HepG2 (cell line): ENCODE measurements around the gene DSCAML1. TPM values are rescaled to one million over a fixed set of nuclear protein-coding genes. Genes with fewer than 3 reads are reported as not detected.

Experiments
- ATAC-seq: fragments of 200-7000 bp; cut with Tn5 transposase; 3 replicates; pipeline ENCODE4 v1.9.1; 2020; ENCODE audit warnings: mild to moderate bottlenecking, moderate library complexity
- BruUV-seq: library from RNA; stranded (reverse); fragments of 400-500 nt; replicated peaks from 2 replicates; lab custom pipeline; 2021; lab: Mats Ljungman, UMichigan
- CTCF ChIA-PET: fragments of 300-600 bp; formaldehyde crosslinking; extraction: SDS; loops from one replicate; lab custom pipeline; 2021; ENCODE audit warnings: low total read pairs, inconsistent platforms, low intra/inter-chr PET ratio; lab: Yijun Ruan, JAX
- POLR2A ChIA-PET: fragments of 350-600 bp; sonication (Branson Sonifier 250); formaldehyde crosslinking; loops from one replicate; lab custom pipeline; 2020; ENCODE audit warnings: antibody characterized with exemption, inconsistent platforms; lab: Yijun Ruan, JAX
- DNase-seq: peaks from one replicate; pipeline ENCODE4 v3.0.0-alpha.2; 2015; ENCODE audit warnings: low spot score
- FAIRE-seq: peaks from 3 replicates; lab custom pipeline; 2011; peaks lifted over from hg19 to GRCh38; lab: Jason Lieb, UNC
- H2AFZ ChIP-seq: one replicate; pipeline ENCODE4 v1.6.1; 2011; ENCODE audit warnings: low read length, inconsistent platforms
- H3K27ac ChIP-seq: fragments of 300-600 bp; 3 replicates; pipeline ENCODE4 v1.8.0; 2011; ENCODE audit warnings: mixed run types, mild to moderate bottlenecking, mixed read lengths, low read length, inconsistent platforms; ENCODE audit not compliant: insufficient read depth; ENCODE audit errors: extremely low read length
- H3K27me3 ChIP-seq, 2 experiments: fragments of 200-600 bp in 1 of 2; 2 replicates in 1 of 2; 3 replicates in 1 of 2; pipeline versions ENCODE4 v1.6.0 to v1.8.0; 2011; ENCODE audit warnings: low read length in 2 of 2, mild to moderate bottlenecking in 2 of 2, moderate library complexity in 2 of 2, inconsistent platforms in 1 of 2; ENCODE audit not compliant: insufficient read depth in 2 of 2, control insufficient read depth in 1 of 2
- H3K36me3 ChIP-seq, 2 experiments: fragments of 200-600 bp in 1 of 2; replicated peaks in 1 of 2; 2 replicates in 1 of 2; 3 replicates in 1 of 2; pipeline versions ENCODE4 v1.5.1 to v1.8.0; 2011; ENCODE audit warnings: low read length in 2 of 2, inconsistent platforms in 1 of 2; ENCODE audit not compliant: insufficient read depth in 2 of 2, control insufficient read depth in 1 of 2
- H3K4me1 ChIP-seq: 2 replicates; pipeline ENCODE4 v1.5.1; 2012; ENCODE audit warnings: low read length, inconsistent platforms; ENCODE audit not compliant: insufficient read depth
- H3K4me2 ChIP-seq: 2 replicates; pipeline ENCODE4 v1.6.0; 2011; ENCODE audit warnings: low read depth, low read length, inconsistent platforms
- H3K4me3 ChIP-seq, 3 experiments: fragments of 200-600 bp in 1 of 3; sonication (generic), shearing (Covaris generic) in 1 of 3; replicated peaks in 1 of 3; 2 replicates each; pipeline ENCODE4 v1.5.1; 2011 to 2016; ENCODE audit warnings: low read length in 3 of 3, inconsistent platforms in 2 of 3, low read depth in 2 of 3, mild to moderate bottlenecking in 2 of 3, control low read depth in 1 of 3, mixed read lengths in 1 of 3; ENCODE audit not compliant: insufficient read depth in 1 of 3
- H3K79me2 ChIP-seq: one replicate; pipeline ENCODE4 v1.6.1; 2011; ENCODE audit warnings: low read length, inconsistent platforms; ENCODE audit not compliant: insufficient read depth
- H3K9ac ChIP-seq: 2 replicates; pipeline ENCODE4 v1.6.0; 2011; ENCODE audit warnings: mild to moderate bottlenecking, low read depth, low read length, inconsistent platforms; ENCODE audit not compliant: insufficient read depth
- H3K9me3 ChIP-seq: 2 replicates; pipeline ENCODE4 v1.5.1; 2012; ENCODE audit warnings: mild to moderate bottlenecking, low read length
- H4K20me1 ChIP-seq: 2 replicates; pipeline ENCODE4 v1.6.0; 2011; ENCODE audit warnings: inconsistent platforms, mild to moderate bottlenecking, low read length, moderate library complexity; ENCODE audit not compliant: insufficient read depth
- ETS1 ChIP-seq: sonication (generic); formaldehyde crosslinking; IDR thresholded peaks from 2 replicates; pipeline ENCODE4 v1.4.0; 2020; ENCODE audit warnings: missing genetic modification reagents
- GLMP ChIP-seq: sonication (generic); formaldehyde crosslinking; IDR thresholded peaks from 2 replicates; pipeline ENCODE4 v1.9.0; 2021; ENCODE audit warnings: missing genetic modification reagents, mild to moderate bottlenecking, borderline replicate concordance
- GMEB1 ChIP-seq: sonication (generic); formaldehyde crosslinking; IDR thresholded peaks from 2 replicates; pipeline ENCODE4 v1.5.1; 2020; ENCODE audit warnings: missing genetic modification reagents, mild to moderate bottlenecking, borderline replicate concordance
- IRF2 ChIP-seq: IDR thresholded peaks from 2 replicates; pipeline ENCODE4 v1.6.1; 2018; ENCODE audit warnings: missing genetic modification reagents, missing compliant biosample characterization
- IRF9 ChIP-seq: sonication (generic); formaldehyde crosslinking; IDR thresholded peaks from 2 replicates; pipeline ENCODE4 v1.8.0; 2022; ENCODE audit warnings: missing genetic modification reagents, mild to moderate bottlenecking, borderline replicate concordance
- ISX ChIP-seq: sonication (generic); formaldehyde crosslinking; conservative IDR thresholded peaks from 2 replicates; pipeline ENCODE4 v1.5.0; 2020; ENCODE audit warnings: missing genetic modification reagents
- SPEN ChIP-seq: sonication (generic); formaldehyde crosslinking; IDR thresholded peaks from 2 replicates; pipeline ENCODE4 v1.5.1; 2020; ENCODE audit warnings: low read depth, mild to moderate bottlenecking, missing genetic modification reagents
- ZNF230 ChIP-seq: sonication (generic); formaldehyde crosslinking; IDR thresholded peaks from 2 replicates; pipeline ENCODE4 v1.4.0; 2020; ENCODE audit warnings: mild to moderate bottlenecking, missing genetic modification reagents
- ZNF543 ChIP-seq: sonication (generic); formaldehyde crosslinking; IDR thresholded peaks from 2 replicates; pipeline ENCODE4 v1.4.0; 2020; ENCODE audit warnings: mild to moderate bottlenecking, missing genetic modification reagents
- ZNF577 ChIP-seq: sonication (generic); formaldehyde crosslinking; IDR thresholded peaks from 2 replicates; pipeline ENCODE4 v1.4.0; 2020; ENCODE audit warnings: mild to moderate bottlenecking, low read depth, missing genetic modification reagents, borderline replicate concordance
- WGBS: methylation state at CpG from one replicate; pipeline ENCODE4 v1.1.6; 2017; ENCODE audit warnings: low lambda C conversion rate; 5-methylcytosine and 5-hydroxymethylcytosine counted together
- in situ Hi-C: cut with HindIII; loops from 2 replicates; pipeline ENCODE4 v1.10.0; 2017; ENCODE audit warnings: low pct_unique_long_range_greater_than_20kb; ENCODE audit not compliant: extremely low pct_ligation_motif_present
- intact Hi-C: fragments of 100-400 bp; cut with micrococcal nuclease; formaldehyde crosslinking; loops from one replicate; pipeline ENCODE4 v1.10.0; 2022; ENCODE audit not compliant: unreplicated experiment
- polyA plus RNA-seq, 8 experiments: library from polyadenylated mRNA; depleted of rRNA in 3 of 8; stranded (reverse) in 7 of 8; unstranded in 1 of 8; fragments of >200 nt; fragmentation: Illumina TruSeq in 4 of 8; extraction: Trizol in 4 of 8; gene quantifications; 2 replicates each; pipeline versions ENCODE4 v1.2.1 to v1.2.3, GENCODE V29; 2011 to 2016; ENCODE audit warnings: low read depth in 4 of 8, missing spikeins in 1 of 8, mixed read lengths in 1 of 8; ENCODE audit not compliant: insufficient read depth in 1 of 8
- total RNA-seq, 5 experiments: library from RNA; depleted of rRNA; stranded (reverse); fragments of >200 nt; fragmentation: Illumina TruSeq; extraction: Trizol; gene quantifications; 2 replicates each; pipeline ENCODE4 v1.2.3, GENCODE V29; 2016; ENCODE audit warnings: low read depth in 1 of 5

DSCAML1 gene
- total and polyA plus RNA-seq, 2 of the 13 experiments (the other 11 are each of a cell fraction or from before 2014, with no cell fraction given) = 0.29 to 0.40 TPM

- H3K4me1 ChIP-seq = 0 out of 2 replicates have a peak, but pooled peaks cover 10% of the 10 kb centered on the region
- FAIRE-seq (no peak), DNase-seq (no peak)
- no TSS peak for BruUV-seq
- CTCF ChIA-PET = no interaction called here
- H3K36me3 ChIP-seq = no peaks in the 10 kb centered on the region
- TF ChIP-seq GMEB1 (CRISPR knock-in tag) (no peak), IRF2 (CRISPR knock-in tag) (no peak), ISX (no peak), ZNF543 (CRISPR knock-in tag) (no peak), ZNF577 (CRISPR knock-in tag) (no peak), ETS1 (CRISPR knock-in tag) (no peak), SPEN (CRISPR knock-in tag) (no peak), GLMP (CRISPR knock-in tag) (no peak), ZNF230 (no peak), IRF9 (CRISPR knock-in tag) (no peak)
- TF ChIP-seq, all 625 proteins: peak for 0
- no peaks in the 10 kb centered on the region for H3K9me3 ChIP-seq
- H3K4me2 ChIP-seq = no peak overlapping the region
- no peaks in the 10 kb centered on the region for H3K27me3 ChIP-seq
- no peak overlapping the region for H2AFZ ChIP-seq
- POLR2A ChIA-PET = no interaction called here
- no peak overlapping the region for H3K9ac ChIP-seq
- H3K4me3 ChIP-seq = no peak overlapping the region
- 62% methylated on average over 6 of the region's 7 CpGs for WGBS
- H3K27ac ChIP-seq = no peak overlapping the region
- ATAC-seq = no peak
- in situ Hi-C loops (no loop called here), intact Hi-C loops (no loop called here)
- no peaks in the 10 kb centered on the region for H3K79me2 ChIP-seq
- H4K20me1 ChIP-seq = peaks cover 5% of the 10 kb centered on the region; the same call in 1 of the 2 replicates
Observed at GRCh38 chr11:117761993-117762392, 35.0 kb downstream of the DSCAML1 start.
